ENCODE results near the gene TOX4. TPM values are rescaled to one million over a fixed set of nuclear protein-coding genes. Genes with fewer than 3 reads are reported as not detected.

TOX4 gene
- total RNA-seq, 2 experiments from 2014 or later: 76.7 to 79.7 TPM

Other genes with a start within 250 kb of the TOX4 start
- gene HNRNPC, start 207.8 kb upstream of the TOX4 start, total RNA-seq: 100 to 1,000 TPM; 658 to 677 TPM
- not detected for gene RPGRIP1, start 197.1 kb upstream of the TOX4 start, total RNA-seq
- 100 to 1,000 TPM; 119 to 121 TPM for gene SUPT16H, start 93.2 kb upstream of the TOX4 start, total RNA-seq
- gene CHD8, start 21.1 kb upstream of the TOX4 start, total RNA-seq: 100 to 1,000 TPM; 128 to 133 TPM
- 10 to 100 TPM; 27.3 to 27.5 TPM for gene RAB2B, start 236 bp upstream of the TOX4 start, total RNA-seq
- gene METTL3, start 34.1 kb downstream of the TOX4 start, total RNA-seq: 10 to 100 TPM; 89.2 to 90.9 TPM
- 1 to 10 TPM; 4.0 to 4.4 TPM for gene SALL2, start 49.2 kb downstream of the TOX4 start, total RNA-seq
- gene OR10G3, start 102.9 kb downstream of the TOX4 start, total RNA-seq: not detected
- gene OR10G2, start 157.7 kb downstream of the TOX4 start, total RNA-seq: not detected
- not detected for gene OR4E2, start 176.6 kb downstream of the TOX4 start, total RNA-seq
- gene OR4E1, start 196.6 kb downstream of the TOX4 start, total RNA-seq: under 1 TPM in 1 of 2 experiments, not detected in 1; 0.11 TPM